Ishikawa (cell line): Measurements from ENCODE around the gene GRK5.
A peak's percentile ranks its signal among the peaks of the same experiment; 100 is the strongest.

Experiments used
- CEBPB ChIP-seq: IDR thresholded peaks from 2 replicates; pipeline ENCODE4 v1.6.1; 2012
- EP300 ChIP-seq: IDR thresholded peaks from 2 replicates; pipeline ENCODE4 v1.6.1; 2012; ENCODE audit warnings: borderline replicate concordance
- TCF12 ChIP-seq: IDR thresholded peaks from 2 replicates; pipeline ENCODE4 v1.6.1; 2012; ENCODE audit warnings: low read depth
- TF ChIP-seq, protein P1 (sequence below): IDR thresholded peaks from 2 replicates; pipeline ENCODE4 v1.6.1; 2012; ENCODE audit warnings: low read depth, mild to moderate bottlenecking

DNA sequence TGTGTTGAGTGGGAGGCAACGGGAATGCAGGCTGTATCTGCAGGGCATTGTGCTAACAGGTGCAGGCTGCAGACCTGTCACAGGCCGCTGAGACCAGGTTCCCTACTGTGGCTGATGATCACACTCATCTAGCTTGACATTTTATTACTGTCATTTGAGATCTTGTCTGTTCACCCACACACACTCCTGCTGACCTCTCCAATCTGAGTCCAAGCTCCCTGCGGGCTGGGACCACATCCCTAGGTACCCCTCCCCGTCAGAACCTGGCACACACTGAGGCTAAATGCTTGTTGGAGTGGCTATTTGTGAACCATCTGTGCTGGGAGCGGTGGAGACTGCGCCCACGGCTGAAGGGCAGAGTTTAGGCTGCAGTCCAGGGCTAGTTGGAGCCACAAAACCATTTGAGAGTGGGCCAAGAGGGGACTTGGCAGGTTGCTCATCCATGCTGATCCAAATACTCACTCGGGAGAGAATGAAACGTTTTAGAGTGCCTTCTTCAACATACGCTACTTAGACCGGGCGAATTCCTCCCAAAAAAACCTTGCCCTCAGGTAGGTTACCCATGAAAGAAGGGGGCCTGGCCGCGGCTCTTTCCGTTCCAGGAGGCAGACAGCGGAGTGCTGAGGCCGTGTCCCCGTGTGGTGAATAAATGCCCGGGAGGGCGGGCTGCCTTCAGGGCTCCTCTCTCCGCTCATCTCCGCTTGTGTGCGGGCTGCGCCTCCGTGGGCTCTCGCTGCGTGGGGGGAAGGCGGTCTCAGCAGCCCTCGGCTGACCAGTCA is 170.8 kb downstream of the GRK5 start:
- TF ChIP-seq EP300 (0 out of 2 replicates have a peak, but pooled peaks have one; percentile 29), CEBPB (no peak), TCF12 (peak; percentile 76)
- TF ChIP-seq, protein P1, sequence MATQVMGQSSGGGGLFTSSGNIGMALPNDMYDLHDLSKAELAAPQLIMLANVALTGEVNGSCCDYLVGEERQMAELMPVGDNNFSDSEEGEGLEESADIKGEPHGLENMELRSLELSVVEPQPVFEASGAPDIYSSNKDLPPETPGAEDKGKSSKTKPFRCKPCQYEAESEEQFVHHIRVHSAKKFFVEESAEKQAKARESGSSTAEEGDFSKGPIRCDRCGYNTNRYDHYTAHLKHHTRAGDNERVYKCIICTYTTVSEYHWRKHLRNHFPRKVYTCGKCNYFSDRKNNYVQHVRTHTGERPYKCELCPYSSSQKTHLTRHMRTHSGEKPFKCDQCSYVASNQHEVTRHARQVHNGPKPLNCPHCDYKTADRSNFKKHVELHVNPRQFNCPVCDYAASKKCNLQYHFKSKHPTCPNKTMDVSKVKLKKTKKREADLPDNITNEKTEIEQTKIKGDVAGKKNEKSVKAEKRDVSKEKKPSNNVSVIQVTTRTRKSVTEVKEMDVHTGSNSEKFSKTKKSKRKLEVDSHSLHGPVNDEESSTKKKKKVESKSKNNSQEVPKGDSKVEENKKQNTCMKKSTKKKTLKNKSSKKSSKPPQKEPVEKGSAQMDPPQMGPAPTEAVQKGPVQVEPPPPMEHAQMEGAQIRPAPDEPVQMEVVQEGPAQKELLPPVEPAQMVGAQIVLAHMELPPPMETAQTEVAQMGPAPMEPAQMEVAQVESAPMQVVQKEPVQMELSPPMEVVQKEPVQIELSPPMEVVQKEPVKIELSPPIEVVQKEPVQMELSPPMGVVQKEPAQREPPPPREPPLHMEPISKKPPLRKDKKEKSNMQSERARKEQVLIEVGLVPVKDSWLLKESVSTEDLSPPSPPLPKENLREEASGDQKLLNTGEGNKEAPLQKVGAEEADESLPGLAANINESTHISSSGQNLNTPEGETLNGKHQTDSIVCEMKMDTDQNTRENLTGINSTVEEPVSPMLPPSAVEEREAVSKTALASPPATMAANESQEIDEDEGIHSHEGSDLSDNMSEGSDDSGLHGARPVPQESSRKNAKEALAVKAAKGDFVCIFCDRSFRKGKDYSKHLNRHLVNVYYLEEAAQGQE: no peak
